Vagina (tissue), 2 donors: Measurements from ENCODE around the gene FBLN1.
"Not testable (repeated sequence)": the region's sequence is repeated elsewhere in the genome, so short reads cannot be mapped to it uniquely, and the experiment has no call there.

Source experiments
- CTCF ChIP-seq, 3 experiments: fragments of 450-650 bp in 2 of 3; fragments of 200-600 bp in 1 of 3; sonication (generic) in 1 of 3; IDR thresholded peaks; one replicate each; pipeline ENCODE4 v1.5.1; 2017 to 2019; ENCODE audit warnings: antibody characterized with exemption in 3 of 3, mild to moderate bottlenecking in 2 of 3, moderate library complexity in 2 of 3
- POLR2A ChIP-seq, 2 donors: fragments of 450-650 bp; IDR thresholded peaks; one replicate each; pipeline ENCODE4 v1.6.1; 2017; ENCODE audit warnings: antibody characterized with exemption in 2 of 2, mild to moderate bottlenecking in 2 of 2, moderate library complexity in 2 of 2

- not testable (repeated sequence) for TF ChIP-seq CTCF, POLR2A (IDR thresholded peaks at IDR 0.05)
Measured at GRCh38 chr22:45560761-45561160, 58.1 kb downstream of the FBLN1 start.
